ENCODE results near the gene CYP8B1.

The CYP8B1 gene

GRCh38 chr3:42898896-42899675 lies 23.4 kb upstream of the CYP8B1 start:
- POLR2A ChIA-PET, result no interaction called here

GRCh38 chr3:42895580-42895868 lies 19.8 kb upstream of the CYP8B1 start:
- no peak for TF ChIP-seq BHLHE40 (IDR thresholded peaks at IDR 0.05; ENCODE audit: borderline replicate concordance)
- POLR2A ChIA-PET, result no interaction called here

More at GRCh38 chr3:42898896-42899675, 23.4 kb upstream of the CYP8B1 start:
- CTCF ChIA-PET, result no interaction called here
- no peak for DNase-seq (ENCODE audit: extremely low spot score)
- TF ChIP-seq FOXM1 (IDR thresholded peaks at IDR 0.05; ENCODE audit: borderline replicate concordance) (no peak), SP1 (IDR thresholded peaks at IDR 0.05) (no peak), HDGF (IDR thresholded peaks at IDR 0.05; ENCODE audit: borderline replicate concordance) (no peak), PKNOX1 (IDR thresholded peaks at IDR 0.05) (0 out of 2 replicates have a peak, but pooled peaks have one; percentile 18), BHLHE40 (IDR thresholded peaks at IDR 0.05; ENCODE audit: borderline replicate concordance) (no peak), TARDBP (IDR thresholded peaks at IDR 0.05) (no peak), NFRKB (IDR thresholded peaks at IDR 0.05) (no peak), SUZ12 (IDR thresholded peaks at IDR 0.05) (no peak), ELF4 (IDR thresholded peaks at IDR 0.05) (no peak)

GRCh38 chr3:42894698-42895579 lies 19.3 kb upstream of the CYP8B1 start:
- DNase-seq (ENCODE audit: extremely low spot score), result no peak
- POLR2A ChIA-PET, result no interaction called here
- TF ChIP-seq L3MBTL2 (conservative IDR thresholded peaks at IDR 0.05), result no peak
- no peak for TF ChIP-seq FOXM1 (IDR thresholded peaks at IDR 0.05; ENCODE audit: borderline replicate concordance)
- TF ChIP-seq CTBP1 (IDR thresholded peaks at IDR 0.05; ENCODE audit: borderline replicate concordance), result no peak
- no peak for TF ChIP-seq FOXK2 (IDR thresholded peaks at IDR 0.05)
- no peak for TF ChIP-seq ELF4 (IDR thresholded peaks at IDR 0.05)
- TF ChIP-seq ZNF384 (IDR thresholded peaks at IDR 0.05), result no peak
- no peak for TF ChIP-seq LEF1 (IDR thresholded peaks at IDR 0.05; ENCODE audit: borderline replicate concordance)
- no peak for TF ChIP-seq PKNOX1 (IDR thresholded peaks at IDR 0.05)
- no peak for TF ChIP-seq BHLHE40 (IDR thresholded peaks at IDR 0.05; ENCODE audit: borderline replicate concordance)
- no peak for TF ChIP-seq FOXA1 (IDR thresholded peaks at IDR 0.05)
- no peak for TF ChIP-seq TARDBP (IDR thresholded peaks at IDR 0.05)
- CTCF ChIA-PET, result no interaction called here

More at GRCh38 chr3:42895580-42895868, 19.8 kb upstream of the CYP8B1 start:
- no peak for DNase-seq (ENCODE audit: extremely low spot score)
- CTCF ChIA-PET, result no interaction called here

GRCh38 chr3:42892807-42893206 lies 17.1 kb upstream of the CYP8B1 start:
- TF ChIP-seq SP1 (IDR thresholded peaks at IDR 0.05) (no peak), ELF4 (IDR thresholded peaks at IDR 0.05) (no peak), HDGF (IDR thresholded peaks at IDR 0.05; ENCODE audit: borderline replicate concordance) (no peak), CTBP1 (IDR thresholded peaks at IDR 0.05; ENCODE audit: borderline replicate concordance) (no peak), FOXM1 (IDR thresholded peaks at IDR 0.05; ENCODE audit: borderline replicate concordance) (no peak)
- ChIA-PET CTCF (interaction anchor here (0.7 to 1.1 kb wide), 2 partner anchors 12 to 261 kb away, joined by 3 read pairs; no protein-coding TSS in a partner anchor), POLR2A (no interaction called here)
- no peak for DNase-seq (ENCODE audit: extremely low spot score)

GRCh38 chr3:42892169-42892568 lies 16.5 kb upstream of the CYP8B1 start:
- CTCF ChIA-PET, result interaction anchor here (1.1 kb wide), 1 partner anchor 11 kb away, joined by 3 read pairs; no protein-coding TSS in a partner anchor
- POLR2A ChIA-PET, result no interaction called here
- no peak for DNase-seq (ENCODE audit: extremely low spot score)
- TF ChIP-seq LEF1 (IDR thresholded peaks at IDR 0.05; ENCODE audit: borderline replicate concordance) (no peak), ARNT (IDR thresholded peaks at IDR 0.05) (no peak), HDGF (IDR thresholded peaks at IDR 0.05; ENCODE audit: borderline replicate concordance) (no peak), L3MBTL2 (conservative IDR thresholded peaks at IDR 0.05) (no peak), NFRKB (IDR thresholded peaks at IDR 0.05) (no peak), ZNF384 (IDR thresholded peaks at IDR 0.05) (no peak), ELF4 (IDR thresholded peaks at IDR 0.05) (no peak), TARDBP (IDR thresholded peaks at IDR 0.05) (no peak), SP1 (IDR thresholded peaks at IDR 0.05) (no peak), SUZ12 (IDR thresholded peaks at IDR 0.05) (no peak), FOXK2 (IDR thresholded peaks at IDR 0.05) (no peak), PKNOX1 (IDR thresholded peaks at IDR 0.05) (no peak), FOXM1 (IDR thresholded peaks at IDR 0.05; ENCODE audit: borderline replicate concordance) (no peak), FOXA1 (IDR thresholded peaks at IDR 0.05) (no peak), CTBP1 (IDR thresholded peaks at IDR 0.05; ENCODE audit: borderline replicate concordance) (no peak), BHLHE40 (IDR thresholded peaks at IDR 0.05; ENCODE audit: borderline replicate concordance) (no peak)

- TF ChIP-seq FOXM1 (IDR thresholded peaks at IDR 0.05; ENCODE audit: borderline replicate concordance) (no peak), SUZ12 (IDR thresholded peaks at IDR 0.05) (no peak), BHLHE40 (IDR thresholded peaks at IDR 0.05; ENCODE audit: borderline replicate concordance) (no peak), SP1 (IDR thresholded peaks at IDR 0.05) (no peak)
- POLR2A ChIA-PET, result no interaction called here
- CTCF ChIA-PET, result no interaction called here
- DNase-seq (ENCODE audit: extremely low spot score), result no peak
These were observed 15.4 kb upstream of the CYP8B1 start for GRCh38 chr3:42891042-42891441.
